ENCODE results near the gene HOXB6. TPM values are rescaled to one million over a fixed set of nuclear protein-coding genes. Genes with fewer than 3 reads are reported as not detected.

HOXB6 gene
- total RNA-seq (2022; extraction: Qiagen RNA extraction) = 2.5 to 5.9 TPM (median 4.8 TPM) in 5 replicates

DNA sequence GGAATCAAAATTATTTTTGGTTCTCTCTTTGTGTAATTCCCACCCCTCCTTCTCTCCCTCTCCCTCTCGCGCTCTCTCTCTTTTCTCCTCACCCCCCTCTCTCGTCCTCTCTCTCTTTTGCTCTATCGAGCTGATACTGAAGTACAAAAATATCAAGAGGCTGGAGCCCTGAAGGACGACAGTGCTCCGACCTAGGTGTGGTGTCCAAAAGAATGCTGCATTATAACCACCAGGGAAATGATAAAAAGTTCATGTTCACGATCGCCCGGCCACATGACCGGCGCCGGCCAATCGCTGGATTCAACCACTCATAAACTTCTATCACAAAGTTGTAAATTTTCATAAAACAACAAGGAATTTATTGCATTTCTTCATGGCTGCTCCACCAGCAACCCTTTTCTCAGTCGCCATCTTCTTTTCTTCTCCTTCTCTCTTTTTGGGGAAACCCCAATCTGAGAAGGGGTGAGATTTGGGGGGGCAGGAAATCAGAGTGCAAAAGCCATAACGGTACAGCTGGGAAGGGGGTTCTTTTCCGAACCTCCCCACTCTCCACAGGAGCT is at the start of gene HOXB6:
HOXB6 (minus strand) TSS at position 217 of the 560 bp plus-strand sequence. CDS start 6,836 bp downstream, outside the sequence.

DNA sequence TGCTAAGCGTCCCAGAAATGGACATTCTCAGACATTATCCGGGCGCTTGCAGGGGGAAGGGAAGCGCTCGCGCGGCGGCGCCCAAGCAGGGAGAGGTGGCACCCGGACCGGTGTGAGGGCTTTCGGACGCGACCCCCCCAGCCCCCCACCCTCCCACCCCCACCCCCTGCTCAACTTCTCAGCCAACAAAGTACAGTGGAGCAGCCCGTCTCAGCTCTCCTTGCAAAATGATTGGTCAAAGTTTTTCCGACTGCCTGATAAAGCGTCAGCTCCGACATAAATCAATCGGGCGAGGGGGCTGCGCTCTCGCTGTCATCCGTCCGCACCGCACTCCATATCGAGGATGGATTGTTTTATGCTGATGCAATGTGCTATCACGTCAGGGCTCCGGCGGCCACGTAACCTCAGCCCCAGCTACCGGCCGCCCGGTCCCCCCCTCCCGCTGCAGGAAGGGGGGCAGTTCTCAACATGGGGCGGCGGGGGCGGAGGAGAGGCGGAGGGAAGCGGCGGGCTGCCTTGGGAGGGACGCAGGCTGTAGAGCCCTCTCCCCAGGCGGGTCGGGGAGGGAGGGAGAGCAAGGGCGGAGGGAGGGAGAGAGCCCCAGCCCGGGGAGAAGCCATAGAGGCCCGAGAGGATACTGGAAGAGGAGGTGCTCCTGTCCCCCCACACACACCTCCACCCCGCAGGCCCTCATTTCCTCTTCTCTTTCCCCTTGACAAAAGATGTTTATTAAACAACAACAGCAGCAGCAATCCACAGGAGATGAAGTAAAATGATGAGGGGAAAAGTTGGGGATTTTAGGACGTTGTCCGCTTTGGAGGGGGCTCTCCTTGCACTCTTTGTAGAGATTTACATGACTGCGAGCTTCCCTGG is 21.7 kb upstream of the HOXB6 start, which contains the start of gene HOXB9:
HOXB9 (minus strand) TSS at position 114 of the 873 bp plus-strand sequence; CDS start at position 25, 89 bp downstream.

DNA sequence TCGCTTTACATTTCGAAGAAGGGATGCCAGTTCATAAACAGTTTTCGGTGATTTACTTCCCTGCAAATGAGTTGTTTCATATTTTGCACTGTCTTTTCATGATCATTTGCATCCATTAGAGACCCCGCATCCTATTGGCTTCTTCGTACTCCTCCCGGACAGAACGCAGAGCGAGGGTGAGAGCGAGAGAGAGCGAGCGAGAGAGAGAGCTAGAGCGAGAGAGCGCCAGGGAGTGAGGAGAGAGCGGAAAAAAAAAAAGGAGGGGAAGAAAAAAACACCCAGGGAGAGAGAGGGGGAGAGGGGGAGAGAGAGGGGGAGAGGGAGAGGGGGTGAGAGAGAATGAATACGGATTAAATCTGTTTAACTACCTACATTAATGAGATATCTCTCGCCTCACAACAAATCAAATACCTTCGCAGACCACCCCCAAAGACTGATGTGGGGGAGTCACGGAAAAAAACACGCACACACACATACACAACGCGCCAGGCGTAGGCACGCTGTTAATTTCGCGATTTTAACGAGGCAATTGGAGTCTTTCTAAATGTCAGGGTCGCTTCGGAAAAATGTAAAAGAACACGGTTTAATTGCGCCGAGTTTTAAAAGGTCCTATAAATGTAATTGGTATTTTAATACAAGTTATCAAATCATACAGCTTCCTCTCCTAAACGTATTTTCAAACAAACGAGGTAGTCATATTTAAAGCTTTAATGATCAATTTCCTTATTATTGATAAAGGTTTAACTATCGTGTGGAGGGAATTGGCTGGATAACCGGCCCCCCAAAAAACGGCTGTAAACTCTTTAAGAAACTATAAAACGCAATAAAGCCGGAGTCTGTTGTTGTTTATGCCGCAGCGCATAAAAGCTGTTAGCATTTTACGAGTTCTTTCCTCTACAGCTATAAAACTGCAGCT is 10.5 kb upstream of the HOXB6 start, which contains the start of gene HOXB8:
HOXB8 (minus strand) TSS at position 246 of the 916 bp plus-strand sequence. CDS start 588 bp downstream, outside the sequence.

DNA sequence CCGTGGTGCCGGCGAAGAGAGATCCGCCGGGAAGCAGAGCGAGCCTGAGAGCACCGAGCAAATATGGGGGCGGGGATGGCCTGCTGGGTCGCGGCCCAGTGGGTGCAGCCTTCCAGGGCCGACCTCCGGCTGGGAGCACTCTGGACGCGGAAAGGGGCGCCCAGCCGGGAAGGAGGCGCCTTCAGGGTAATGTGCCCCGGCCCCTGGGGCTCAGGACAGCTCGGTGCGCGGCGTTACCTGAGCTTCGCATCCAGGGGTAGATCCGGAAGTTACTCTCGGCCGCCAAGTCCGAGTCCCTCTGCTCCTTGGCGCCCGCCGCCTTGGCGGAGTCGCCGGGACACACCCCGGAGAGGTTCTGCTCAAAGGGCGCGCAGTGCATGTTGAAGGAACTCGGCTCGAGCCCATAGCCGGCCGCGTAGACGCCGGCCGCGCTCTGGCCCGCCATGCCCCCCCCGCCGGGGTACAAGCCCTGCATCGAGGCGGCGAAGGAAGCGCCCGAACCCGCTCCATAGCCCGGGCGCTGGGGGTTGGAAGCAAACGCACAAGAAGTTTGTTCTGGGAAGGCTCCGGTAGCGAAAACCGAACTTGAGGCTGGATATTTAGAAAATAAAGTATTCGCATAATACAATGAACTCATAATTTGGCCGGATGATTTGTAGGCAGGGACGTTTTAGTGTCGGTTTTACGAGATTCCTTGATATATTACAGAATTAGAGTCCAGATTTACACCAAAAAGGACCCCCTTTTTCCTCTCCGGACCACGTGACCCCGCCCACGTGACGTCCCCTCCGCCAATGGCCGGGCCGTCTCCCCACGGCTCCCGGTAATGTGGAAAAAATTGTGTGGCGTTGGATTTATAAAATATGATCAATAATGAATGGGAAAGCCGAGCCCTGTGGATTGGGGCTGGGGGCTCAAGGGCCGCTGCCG is 5.8 kb upstream of the HOXB6 start, which contains the start of gene HOXB7:
HOXB7 (minus strand) TSS at position 736 of the 930 bp plus-strand sequence; CDS start at position 637, 99 bp downstream.

DNA sequence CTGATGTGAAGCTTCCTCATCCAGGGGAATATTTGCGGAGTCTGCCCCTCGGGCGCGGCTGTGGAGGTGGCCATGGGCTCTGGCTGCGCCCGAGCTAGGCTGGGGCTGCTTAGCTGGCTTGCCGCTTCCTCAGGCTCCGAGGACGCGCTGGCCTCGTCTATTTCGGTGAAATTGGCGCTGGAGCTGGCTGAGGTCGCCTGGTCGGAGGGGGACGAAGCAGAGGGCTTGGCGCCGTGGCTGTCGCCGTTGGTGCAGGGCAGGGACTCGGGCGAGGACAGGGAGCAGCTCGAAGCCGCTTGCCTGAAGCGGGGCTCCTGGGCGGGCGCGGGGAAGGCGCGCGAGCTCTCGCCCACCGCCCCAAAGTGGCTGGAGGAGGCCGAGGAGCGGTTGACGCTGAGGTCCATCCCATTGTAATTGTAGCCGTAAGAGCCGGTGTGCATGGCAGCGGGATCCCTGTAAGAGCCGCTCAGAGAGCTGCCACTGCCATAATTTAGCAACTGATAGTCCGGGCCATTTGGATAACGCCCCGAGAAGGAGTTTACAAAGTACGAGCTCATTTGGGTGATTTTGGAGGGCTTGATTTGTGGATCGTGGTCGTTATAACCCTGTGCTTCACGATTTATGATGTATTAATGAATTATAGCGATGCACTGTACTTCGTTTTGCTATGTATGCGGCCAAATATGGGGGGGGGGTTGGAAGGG is 11.5 kb downstream of the HOXB6 start, which contains the start of gene HOXB5:
HOXB5 (minus strand) TSS at position 654 of the 704 bp plus-strand sequence; CDS start at position 557, 97 bp downstream.

DNA sequence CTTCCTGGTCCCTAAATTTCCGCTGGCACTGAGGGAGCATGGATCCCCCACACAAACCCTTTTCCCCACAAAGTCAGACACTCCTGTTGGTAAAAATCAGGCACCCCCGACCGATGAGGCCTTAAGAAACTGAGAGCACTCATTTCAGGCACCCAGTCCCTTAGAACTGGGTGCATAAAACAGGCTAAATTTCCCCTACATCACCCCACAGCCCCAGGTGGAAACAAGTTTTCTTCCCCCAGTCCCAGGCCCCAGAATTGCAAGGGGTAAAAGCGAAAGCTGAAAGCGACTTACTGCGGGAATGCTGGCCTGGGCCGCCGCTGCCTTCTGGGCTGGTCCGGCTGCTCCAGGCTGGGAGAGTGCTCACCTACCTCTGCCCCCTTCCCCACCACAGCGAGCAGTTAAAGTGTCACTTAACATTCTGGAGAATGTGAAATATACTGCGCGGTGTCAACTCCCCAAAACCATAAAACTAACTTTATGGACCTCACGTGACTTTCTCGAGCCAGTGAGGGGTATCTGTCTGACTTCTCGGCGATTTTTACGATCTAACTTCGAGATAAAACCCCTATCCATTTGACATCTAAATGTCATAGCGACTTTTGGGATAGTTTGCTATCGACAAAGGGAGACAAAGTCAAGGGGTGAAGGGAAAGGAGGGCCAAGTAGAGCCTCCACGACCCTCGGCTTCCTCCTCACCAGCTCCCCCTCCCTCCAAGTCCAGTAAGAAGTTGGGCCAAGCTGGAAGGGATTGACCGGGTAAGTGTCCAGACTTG is 14.8 kb downstream of the HOXB6 start, which contains the start of gene HOXB3:
HOXB3 (minus strand) TSS at position 411 of the 776 bp plus-strand sequence. CDS start 37,767 bp downstream, outside the sequence.

DNA sequence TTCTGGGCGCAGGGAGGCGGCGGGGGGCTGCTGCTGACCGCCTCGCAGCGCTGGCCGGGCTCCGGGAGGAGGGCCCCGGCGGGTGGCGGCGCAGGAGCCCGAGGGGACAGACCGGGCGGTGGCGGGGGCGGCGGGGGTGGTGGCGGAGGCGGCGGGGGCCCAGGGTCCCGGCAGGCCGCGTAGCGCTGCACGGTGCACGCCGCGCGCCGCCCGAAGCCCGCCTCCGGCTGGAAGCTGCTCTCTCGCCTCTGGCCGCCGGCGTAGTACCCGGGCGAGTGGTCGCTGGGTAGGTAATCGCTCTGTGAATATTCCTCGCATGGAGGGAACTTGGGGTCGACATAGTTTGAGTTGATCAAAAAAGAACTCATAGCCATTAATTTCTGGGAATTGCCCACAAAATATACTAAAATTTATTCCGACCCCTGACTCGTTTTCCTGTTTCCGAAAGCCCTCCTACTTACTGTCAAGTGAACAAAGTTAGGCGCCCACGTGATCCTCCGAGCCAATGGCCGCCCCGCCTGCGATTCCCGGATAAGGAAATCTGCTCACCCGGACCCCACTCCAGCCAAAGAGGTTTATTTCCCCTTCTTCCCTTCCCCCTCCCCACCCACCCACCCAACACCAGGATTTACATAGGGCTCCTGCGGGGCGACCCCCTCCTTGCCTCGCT is 26.7 kb downstream of the HOXB6 start, which contains the start of gene HOXB4:
HOXB4 (minus strand) TSS at position 405 of the 670 bp plus-strand sequence; CDS start at position 374, 31 bp downstream.

Other genes with a start within 250 kb of the HOXB6 start
- gene SKAP1, start 174.8 kb downstream of the HOXB6 start, total RNA-seq (2022; extraction: Qiagen RNA extraction) = 0.11 to 0.14 TPM in 2 of 5 replicates, not detected in the others
- not detected in 5 replicates for gene HOXB1, start 74.0 kb downstream of the HOXB6 start, total RNA-seq (2022; extraction: Qiagen RNA extraction)
- 0.33 to 0.46 TPM (median 0.34 TPM) in 5 replicates for gene HOXB2, start 59.9 kb downstream of the HOXB6 start, total RNA-seq (2022; extraction: Qiagen RNA extraction)
- gene HOXB4, start 26.6 kb downstream of the HOXB6 start, total RNA-seq (2022; extraction: Qiagen RNA extraction) = 0.06 to 0.13 TPM (median 0.09 TPM) in 5 replicates
- 3.9 to 6.9 TPM (median 6.0 TPM) in 5 replicates for gene HOXB3, start 14.7 kb downstream of the HOXB6 start, total RNA-seq (2022; extraction: Qiagen RNA extraction)
- 0.88 to 2.5 TPM (median 2.0 TPM) in 5 replicates for gene HOXB5, start 11.2 kb downstream of the HOXB6 start, total RNA-seq (2022; extraction: Qiagen RNA extraction)
- 28.6 to 35.7 TPM (median 31.4 TPM) in 5 replicates for gene HOXB7, start 6.0 kb upstream of the HOXB6 start, total RNA-seq (2022; extraction: Qiagen RNA extraction)
- 5.3 to 6.8 TPM (median 5.9 TPM) in 5 replicates for gene HOXB8, start 10.3 kb upstream of the HOXB6 start, total RNA-seq (2022; extraction: Qiagen RNA extraction)
- gene HOXB9, start 21.4 kb upstream of the HOXB6 start, total RNA-seq (2022; extraction: Qiagen RNA extraction) = 7.0 to 7.5 TPM (median 7.3 TPM) in 5 replicates
- not detected in 5 replicates for gene PRAC1, start 117.5 kb upstream of the HOXB6 start, total RNA-seq (2022; extraction: Qiagen RNA extraction)
- gene PRAC2, start 118.2 kb upstream of the HOXB6 start, total RNA-seq (2022; extraction: Qiagen RNA extraction) = not detected in 5 replicates
- gene HOXB13, start 123.8 kb upstream of the HOXB6 start, total RNA-seq (2022; extraction: Qiagen RNA extraction) = 1.6 to 2.3 TPM (median 2.0 TPM) in 5 replicates
- gene TTLL6, start 212.2 kb upstream of the HOXB6 start, total RNA-seq (2022; extraction: Qiagen RNA extraction) = 0.56 to 1.1 TPM (median 0.70 TPM) in 5 replicates
- gene CALCOCO2, start 226.0 kb upstream of the HOXB6 start, total RNA-seq (2022; extraction: Qiagen RNA extraction) = 76.5 to 92.9 TPM (median 91.9 TPM) in 5 replicates